ENCODE measurements around the gene FAM13A.
A peak's percentile ranks its signal among the peaks of the same experiment; 100 is the strongest.
"Not testable (repeated sequence)": the region's sequence is repeated elsewhere in the genome, so short reads cannot be mapped to it uniquely, and the experiment has no call there.

FAM13A gene

DNA sequence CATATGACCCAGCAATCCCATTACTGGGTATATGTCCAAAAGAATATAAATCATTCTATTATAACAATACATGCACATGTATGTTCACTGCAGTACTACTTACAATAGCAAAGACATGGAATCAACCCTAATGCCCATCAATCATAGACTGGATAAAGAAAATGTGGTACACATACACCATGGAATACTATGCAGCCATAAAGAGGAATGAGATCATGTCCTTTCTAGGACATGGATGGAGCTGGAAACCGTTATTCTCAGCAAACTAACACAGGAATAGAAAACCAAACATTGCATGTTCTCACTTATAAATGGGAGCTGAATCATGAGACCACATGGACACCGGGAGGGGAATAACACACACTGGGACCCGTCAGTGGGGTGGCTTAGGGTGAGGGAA lies 152.7 kb downstream of the FAM13A start:
- not testable (repeated sequence) for H3K27ac Mint-ChIP-seq, H3K27me3 Mint-ChIP-seq

DNA sequence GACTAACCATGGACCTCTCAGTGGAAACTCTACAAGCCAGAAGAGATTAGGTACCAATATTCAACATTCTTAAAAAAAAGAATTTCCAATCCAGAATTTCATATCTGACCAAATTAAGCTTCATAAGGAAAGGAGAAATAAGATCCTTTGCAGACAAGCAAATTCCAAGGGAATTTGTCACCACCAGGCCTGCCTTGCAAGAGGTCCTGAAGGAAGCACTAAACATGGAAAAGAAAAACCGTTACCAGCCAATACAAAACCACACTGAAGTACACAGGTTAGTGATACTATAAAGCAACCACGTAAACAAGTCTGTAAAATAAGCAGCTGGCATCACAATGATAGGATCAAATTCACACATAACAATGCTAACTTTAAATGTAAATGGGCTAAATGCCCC lies 156.6 kb downstream of the FAM13A start:
- CTCF ChIA-PET: no interaction called here

More for the DNA sequence above, 152.7 kb downstream of the FAM13A start:
- CTCF ChIA-PET, H3K4me3 Mint-ChIP-seq, DNase-seq, H3K4me1 Mint-ChIP-seq: not testable (repeated sequence)
- Mint-ChIP-seq H3K9me3 (peaks cover 19% of the 10 kb centered on the region), H3K36me3 (peaks cover 10% of the 10 kb centered on the region)

DNA sequence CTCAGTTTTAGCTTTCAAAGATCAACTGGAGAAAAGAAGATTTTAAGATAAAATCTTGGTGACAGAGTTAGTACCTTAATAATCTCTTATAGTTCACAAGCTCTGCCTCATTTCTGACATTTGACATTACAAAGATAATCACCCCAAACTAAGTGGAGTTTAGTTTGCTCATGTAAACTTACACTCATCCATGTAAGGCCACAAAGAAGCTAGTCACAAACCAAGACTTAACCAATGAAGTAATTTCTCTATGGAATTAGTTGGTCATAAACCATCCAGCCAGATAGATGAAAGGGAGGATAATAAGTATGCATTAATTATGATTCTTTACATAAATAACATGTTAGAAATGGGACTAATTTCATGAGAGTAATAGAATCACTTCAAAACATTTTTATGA lies 159.2 kb downstream of the FAM13A start:
- DNase-seq: no peak
- peaks cover 2% of the 10 kb centered on the region for H3K4me1 Mint-ChIP-seq
- peaks cover 12% of the 10 kb centered on the region for H3K36me3 Mint-ChIP-seq
- H3K9me3 Mint-ChIP-seq: peaks cover 19% of the 10 kb centered on the region
- H3K27ac Mint-ChIP-seq: no peak overlapping the region
- CTCF ChIA-PET: no interaction called here
- peaks cover 10% of the 10 kb centered on the region for H3K27me3 Mint-ChIP-seq
- no peak overlapping the region for H3K4me3 Mint-ChIP-seq

More for the DNA sequence above, 156.6 kb downstream of the FAM13A start:
- Mint-ChIP-seq H3K36me3 (peaks cover 10% of the 10 kb centered on the region), H3K4me3 (no peak overlapping the region), H3K4me1 (no peaks in the 10 kb centered on the region), H3K27me3 (peaks cover 10% of the 10 kb centered on the region), H3K27ac (no peak overlapping the region), H3K9me3 (peaks cover 19% of the 10 kb centered on the region)
- no peak for DNase-seq

DNA sequence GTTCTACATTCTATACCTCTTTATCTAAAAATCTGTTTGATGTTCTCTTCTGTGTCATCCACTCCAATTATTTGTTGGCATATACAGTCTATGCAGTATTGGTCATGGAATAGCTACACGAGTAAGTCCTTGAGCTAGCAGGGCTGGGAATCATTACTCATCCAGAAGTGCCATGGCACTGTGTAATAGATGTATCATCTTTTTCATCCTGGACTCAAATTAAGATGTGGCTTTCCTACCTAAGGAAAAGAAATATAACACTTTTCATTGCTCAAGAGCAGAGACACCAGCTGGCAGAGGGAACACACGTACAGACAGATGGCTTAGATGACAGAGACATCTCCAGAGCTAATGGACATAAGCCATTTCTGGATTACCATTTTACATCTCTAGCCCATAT lies 159.8 kb downstream of the FAM13A start:
- Mint-ChIP-seq H3K4me1 (peaks cover 2% of the 10 kb centered on the region), H3K9me3 (peaks cover 19% of the 10 kb centered on the region), H3K4me3 (no peak overlapping the region), H3K27me3 (peaks cover 10% of the 10 kb centered on the region), H3K27ac (no peak overlapping the region), H3K36me3 (peaks cover 12% of the 10 kb centered on the region)
- CTCF ChIA-PET: no interaction called here
- DNase-seq: no peak

DNA sequence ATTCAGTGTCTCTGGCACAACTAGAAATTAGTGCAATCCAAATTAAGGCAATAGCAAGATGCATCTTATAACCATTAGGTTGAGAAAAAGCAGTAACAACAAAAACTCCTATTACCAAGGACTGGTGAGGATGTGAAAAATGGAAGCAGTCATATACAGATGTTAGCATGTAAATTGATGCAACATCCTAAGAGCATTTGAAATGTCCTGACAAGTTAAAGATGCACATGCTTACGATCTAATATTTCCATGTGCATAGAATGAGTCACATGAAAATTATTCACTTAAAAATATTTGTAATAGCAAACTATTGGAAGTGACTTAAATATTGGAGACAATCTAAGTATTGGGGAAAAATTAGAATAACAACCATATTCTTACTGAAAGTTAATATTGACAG lies 163.0 kb downstream of the FAM13A start:
- Mint-ChIP-seq H3K4me1 (peaks cover 2% of the 10 kb centered on the region), H3K27me3 (no peaks in the 10 kb centered on the region), H3K36me3 (peaks cover 2% of the 10 kb centered on the region), H3K9me3 (peaks cover 2% of the 10 kb centered on the region), H3K4me3 (no peak overlapping the region), H3K27ac (no peak overlapping the region)
- no peak for DNase-seq
- CTCF ChIA-PET: no interaction called here

DNA sequence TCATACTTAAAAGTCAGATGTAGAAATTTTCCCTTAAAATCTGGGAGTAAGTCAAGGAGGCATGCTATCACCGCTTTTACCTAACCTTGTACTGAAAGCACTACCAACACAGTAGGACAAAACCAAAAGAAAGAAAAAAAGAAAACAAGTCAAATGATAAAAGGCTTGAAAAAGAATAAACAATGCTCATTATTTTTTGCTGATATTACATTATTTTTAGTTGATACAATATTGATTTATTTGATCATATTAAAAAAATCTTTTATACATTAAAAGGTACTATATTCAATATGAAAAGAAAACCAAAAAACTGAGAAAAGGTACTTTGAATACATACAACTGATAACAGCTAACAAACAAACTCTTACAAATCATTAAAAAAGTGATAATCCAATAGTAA lies 164.3 kb downstream of the FAM13A start:
- Mint-ChIP-seq H3K36me3 (peaks cover 2% of the 10 kb centered on the region), H3K27ac (no peak overlapping the region), H3K27me3 (no peaks in the 10 kb centered on the region), H3K4me3 (no peak overlapping the region), H3K9me3 (peaks cover 2% of the 10 kb centered on the region), H3K4me1 (peaks cover 2% of the 10 kb centered on the region)
- no peak for DNase-seq
- CTCF ChIA-PET: interaction anchor here (0.8 kb wide), 1 partner anchor 129 kb away, joined by 3 read pairs; no protein-coding TSS in a partner anchor

DNA sequence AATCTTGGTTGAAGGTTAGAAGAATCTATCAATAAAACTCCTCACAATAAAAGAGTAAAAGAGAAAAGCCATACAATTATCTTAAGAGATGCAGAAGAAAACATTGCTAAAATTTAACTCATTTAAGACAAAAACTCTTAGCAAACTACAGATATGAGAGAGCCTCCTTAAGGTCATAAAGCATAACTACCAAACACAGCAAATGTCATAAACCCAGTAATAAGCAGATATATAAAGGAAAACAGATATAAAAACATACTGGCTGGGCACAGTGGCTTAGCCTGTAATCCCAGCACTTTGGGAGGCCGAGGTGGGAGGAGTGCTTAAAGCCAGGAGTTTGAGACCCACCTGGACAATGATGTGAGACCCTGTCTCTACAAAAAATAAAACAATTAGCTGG lies 165.3 kb downstream of the FAM13A start:
- H3K9me3 Mint-ChIP-seq: peaks cover 2% of the 10 kb centered on the region
- H3K4me3 Mint-ChIP-seq: no peak overlapping the region
- DNase-seq: no peak
- peaks cover 2% of the 10 kb centered on the region for H3K4me1 Mint-ChIP-seq
- H3K36me3 Mint-ChIP-seq: peaks cover 2% of the 10 kb centered on the region
- no peak overlapping the region for H3K27ac Mint-ChIP-seq
- no peaks in the 10 kb centered on the region for H3K27me3 Mint-ChIP-seq
- CTCF ChIA-PET: interaction anchor here (1.4 kb wide), 1 partner anchor 72 kb away, joined by 3 read pairs; no protein-coding TSS in a partner anchor

DNA sequence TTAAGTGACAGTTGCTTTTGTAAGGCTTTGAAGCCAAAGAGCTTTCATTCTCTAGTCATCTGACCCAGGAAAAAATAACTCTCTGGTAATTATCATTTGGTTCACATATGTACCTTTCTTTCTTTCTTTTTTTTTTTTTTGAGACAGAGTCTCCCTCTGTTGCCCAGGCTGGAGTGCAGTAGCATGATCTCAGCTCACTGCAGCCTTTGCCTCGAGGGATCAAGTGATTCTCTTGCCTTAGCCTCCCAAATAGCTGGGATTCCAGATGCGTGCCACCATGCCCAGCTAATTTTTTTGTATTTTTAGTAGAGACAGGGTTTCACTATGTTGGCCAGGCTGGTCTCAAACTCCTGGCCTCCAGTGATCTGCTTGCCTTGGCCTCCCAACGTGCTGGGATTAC lies 169.6 kb downstream of the FAM13A start:
- H3K4me1 Mint-ChIP-seq, CTCF ChIA-PET, DNase-seq, H3K4me3 Mint-ChIP-seq, H3K9me3 Mint-ChIP-seq, H3K27ac Mint-ChIP-seq, H3K36me3 Mint-ChIP-seq, H3K27me3 Mint-ChIP-seq: not testable (repeated sequence)

DNA sequence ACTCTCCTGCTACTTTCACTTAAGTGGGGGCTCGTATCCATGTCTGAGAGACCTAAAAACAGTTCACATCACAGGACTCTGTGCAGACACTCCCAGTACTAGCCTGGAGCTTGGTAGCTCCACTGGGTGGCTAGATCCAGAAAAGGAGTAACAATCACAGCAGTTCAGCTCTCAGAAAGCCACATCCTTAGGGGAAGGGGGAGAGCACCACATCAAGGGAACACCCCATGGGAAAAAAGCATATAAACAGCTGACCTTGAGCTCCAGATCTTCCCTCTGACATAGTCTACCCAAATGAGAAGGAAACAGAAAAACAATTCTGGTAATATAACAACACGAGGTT lies 175.8 kb downstream of the FAM13A start:
- Mint-ChIP-seq H3K4me3 (no peak overlapping the region), H3K9me3 (no peaks in the 10 kb centered on the region), H3K36me3 (no peaks in the 10 kb centered on the region), H3K4me1 (peaks cover 13% of the 10 kb centered on the region), H3K27me3 (peaks cover 17% of the 10 kb centered on the region), H3K27ac (no peak overlapping the region)
- no peak for DNase-seq
- CTCF ChIA-PET: no interaction called here

- Mint-ChIP-seq H3K27ac (peak overlapping the region; percentile 64), H3K36me3 (no peaks in the 10 kb centered on the region), H3K9me3 (no peaks in the 10 kb centered on the region), H3K4me3 (no peak overlapping the region), H3K4me1 (peaks cover 13% of the 10 kb centered on the region), H3K27me3 (peaks cover 17% of the 10 kb centered on the region)
- DNase-seq: no peak
- CTCF ChIA-PET: no interaction called here
Measured at GRCh38 chr4:88880501-88881226, 176.3 kb downstream of the FAM13A start.

GRCh38 chr4:88879991-88880390 lies 177.0 kb downstream of the FAM13A start:
- Mint-ChIP-seq H3K27me3 (peaks cover 17% of the 10 kb centered on the region), H3K4me1 (peaks cover 13% of the 10 kb centered on the region), H3K4me3 (no peak overlapping the region), H3K36me3 (no peaks in the 10 kb centered on the region), H3K9me3 (no peaks in the 10 kb centered on the region), H3K27ac (peak overlapping the region; percentile 64)
- DNase-seq: no peak
- CTCF ChIA-PET: no interaction called here

DNA sequence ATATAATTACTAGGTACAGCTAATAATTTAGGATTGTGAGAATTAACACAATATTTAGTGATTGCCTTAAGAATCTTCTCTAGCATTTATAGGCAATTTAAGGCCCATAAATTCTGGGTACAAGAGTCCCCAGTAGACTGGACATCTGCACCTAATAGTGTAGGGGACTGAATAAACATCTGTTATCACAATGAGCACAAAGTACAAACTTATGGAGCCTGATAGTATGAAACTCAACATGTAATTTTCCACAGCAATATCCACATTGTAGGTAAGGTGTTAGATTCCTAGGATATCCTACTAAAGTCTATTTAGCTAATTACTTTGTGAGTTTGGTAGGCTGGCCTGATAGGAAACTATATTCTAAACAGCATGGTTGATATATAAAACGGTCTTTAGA lies 178.3 kb downstream of the FAM13A start:
- H3K36me3 Mint-ChIP-seq: no peaks in the 10 kb centered on the region
- no peak overlapping the region for H3K4me3 Mint-ChIP-seq
- no peaks in the 10 kb centered on the region for H3K9me3 Mint-ChIP-seq
- H3K27ac Mint-ChIP-seq: no peak overlapping the region
- no peak for DNase-seq
- peaks cover 13% of the 10 kb centered on the region for H3K4me1 Mint-ChIP-seq
- CTCF ChIA-PET: no interaction called here
- H3K27me3 Mint-ChIP-seq: peaks cover 17% of the 10 kb centered on the region

GRCh38 chr4:88870428-88870827 lies 186.6 kb downstream of the FAM13A start:
- no peaks in the 10 kb centered on the region for H3K36me3 Mint-ChIP-seq
- H3K27me3 Mint-ChIP-seq: peaks cover 12% of the 10 kb centered on the region
- no peak for DNase-seq
- no peak overlapping the region for H3K27ac Mint-ChIP-seq
- H3K4me3 Mint-ChIP-seq: no peak overlapping the region
- no peaks in the 10 kb centered on the region for H3K4me1 Mint-ChIP-seq
- CTCF ChIA-PET: no interaction called here
- H3K9me3 Mint-ChIP-seq: peaks cover 3% of the 10 kb centered on the region

GRCh38 chr4:88868510-88868909 lies 188.5 kb downstream of the FAM13A start:
- Mint-ChIP-seq H3K9me3 (peaks cover 3% of the 10 kb centered on the region), H3K4me1 (no peaks in the 10 kb centered on the region), H3K27ac (no peak overlapping the region), H3K4me3 (no peak overlapping the region), H3K36me3 (no peaks in the 10 kb centered on the region), H3K27me3 (peaks cover 12% of the 10 kb centered on the region)
- no peak for DNase-seq
- CTCF ChIA-PET: no interaction called here

- Mint-ChIP-seq H3K9me3 (peaks cover under 1% of the 10 kb centered on the region), H3K36me3 (no peaks in the 10 kb centered on the region), H3K4me1 (no peaks in the 10 kb centered on the region), H3K27me3 (peaks cover 12% of the 10 kb centered on the region), H3K4me3 (no peak overlapping the region), H3K27ac (peak overlapping the region; percentile 3)
- CTCF ChIA-PET: no interaction called here
- DNase-seq: no peak
Measured at GRCh38 chr4:88866862-88867550, 190.0 kb downstream of the FAM13A start.
